Adipose tissue (tissue), 3 donors: ENCODE measurements around the gene FERMT3. TPM values are rescaled to one million over a fixed set of nuclear protein-coding genes. Genes with fewer than 3 reads are reported as not detected.

Experiments used
- H3K27ac ChIP-seq: one replicate; pipeline ENCODE4 v1.5.1; 2013; ENCODE audit warnings: low read depth, low read length
- WGBS, 3 donors: extraction: QIAGEN DNeasy Blood & Tissue Kit; methylation state at CpG; one replicate each; pipeline ENCODE4 v1.1.7; 2013; 5-methylcytosine and 5-hydroxymethylcytosine counted together
- polyA plus RNA-seq, 3 donors: library from polyadenylated mRNA; stranded (reverse); fragments of 200-250 nt; gene quantifications; one replicate each; pipeline ENCODE4 v1.2.3, GENCODE V29; 2013
- donor health status: healthy with polysubstance abuse.
- donor health status: Bipolar disorder and iron deficiency.
- donor health status: healthy.

FERMT3 gene
- polyA plus RNA-seq, 3 donors = 5.6 to 39.9 (median 26.7) TPM

GRCh38 chr11:64267207-64267945 is 60.9 kb downstream of the FERMT3 start:
- no peak overlapping the region for H3K27ac ChIP-seq
- 73 to 90% (median 77%) methylated on average over 27 of the region's 27 CpGs for WGBS, 3 donors

GRCh38 chr11:64268025-64268892 is 61.7 kb downstream of the FERMT3 start:
- 20 to 44% (median 26%) methylated on average over 23 of the region's 23 CpGs for WGBS, 3 donors
- no peak overlapping the region for H3K27ac ChIP-seq

- WGBS, 3 donors = 1% methylated on average over 33 to 34 of the region's 34 CpGs
Observed at GRCh38 chr11:64268893-64269539, 62.5 kb downstream of the FERMT3 start.

GRCh38 chr11:64269540-64270220 is 63.2 kb downstream of the FERMT3 start:
- 0 to 1% (median 0%) methylated on average over 57 to 58 of the region's 58 CpGs for WGBS, 3 donors
- peak overlapping the region; percentile 76 for H3K27ac ChIP-seq

More at GRCh38 chr11:64268893-64269539, 62.5 kb downstream of the FERMT3 start:
- peak overlapping the region; percentile 48 for H3K27ac ChIP-seq

Other genes starting within 250 kb of the FERMT3 start
- 100 to 1,000 TPM; 348 to 933 (median 669) TPM for gene COX8A, start 232.1 kb upstream of the FERMT3 start, polyA plus RNA-seq
- 10 to 100 TPM; 35.3 to 62.4 (median 50.5) TPM for gene OTUB1, start 220.3 kb upstream of the FERMT3 start, polyA plus RNA-seq
- under 1 TPM; 0.10 to 0.14 (median 0.11) TPM for gene FLRT1, start 170.8 kb upstream of the FERMT3 start, polyA plus RNA-seq
- gene MACROD1, start 40.6 kb upstream of the FERMT3 start, polyA plus RNA-seq = 10 to 100 TPM; 27.6 to 66.7 (median 38.7) TPM
- gene STIP1, start 20.6 kb upstream of the FERMT3 start, polyA plus RNA-seq = 10 to 100 TPM; 30.0 to 65.6 (median 46.3) TPM
- 10 to 100 TPM; 42.2 to 61.3 (median 46.7) TPM for gene TRPT1, start 19.5 kb downstream of the FERMT3 start, polyA plus RNA-seq
- gene NUDT22, start 19.6 kb downstream of the FERMT3 start, polyA plus RNA-seq = 10 to 100 TPM; 42.5 to 51.3 (median 49.4) TPM
- gene DNAJC4, start 23.8 kb downstream of the FERMT3 start, polyA plus RNA-seq = 10 to 100 TPM; 34.4 to 47.0 (median 42.8) TPM
- gene VEGFB, start 27.9 kb downstream of the FERMT3 start, polyA plus RNA-seq = 100 to 1,000 TPM in 2 of 3 donors, 10 to 100 TPM in 1; 53.2 to 327 (median 249) TPM
- gene FKBP2, start 34.4 kb downstream of the FERMT3 start, polyA plus RNA-seq = 100 to 1,000 TPM; 105 to 176 (median 137) TPM
- gene PPP1R14B, start 40.2 kb downstream of the FERMT3 start, polyA plus RNA-seq = 100 to 1,000 TPM; 102 to 148 (median 139) TPM
- 10 to 100 TPM in 2 of 3 donors, 1 to 10 TPM in 1; 5.7 to 22.2 (median 11.1) TPM for gene PLCB3, start 44.8 kb downstream of the FERMT3 start, polyA plus RNA-seq
- gene BAD, start 77.9 kb downstream of the FERMT3 start, polyA plus RNA-seq = 100 to 1,000 TPM in 1 of 3 donors, 10 to 100 TPM in 2; 40.5 to 115 (median 70.6) TPM
- 10 to 100 TPM; 13.0 to 28.5 (median 25.2) TPM for gene GPR137, start 79.1 kb downstream of the FERMT3 start, polyA plus RNA-seq
- gene KCNK4, start 84.6 kb downstream of the FERMT3 start, polyA plus RNA-seq = under 1 TPM in 1 of 3 donors, not detected in 2; 0.04 TPM
- gene CATSPERZ, start 93.6 kb downstream of the FERMT3 start, polyA plus RNA-seq = under 1 TPM in 2 of 3 donors, not detected in 1; 0.15 TPM
- gene ESRRA, start 98.8 kb downstream of the FERMT3 start, polyA plus RNA-seq = 10 to 100 TPM; 30.1 to 58.1 (median 49.6) TPM
- 100 to 1,000 TPM; 135 to 387 (median 213) TPM for gene TRMT112, start 110.8 kb downstream of the FERMT3 start, polyA plus RNA-seq
- 100 to 1,000 TPM; 183 to 391 (median 277) TPM for gene PRDX5, start 111.4 kb downstream of the FERMT3 start, polyA plus RNA-seq
- 10 to 100 TPM in 2 of 3 donors, 1 to 10 TPM in 1; 9.1 to 19.1 (median 11.7) TPM for gene CCDC88B, start 133.5 kb downstream of the FERMT3 start, polyA plus RNA-seq
- 10 to 100 TPM; 11.1 to 29.4 (median 25.3) TPM for gene RPS6KA4, start 152.4 kb downstream of the FERMT3 start, polyA plus RNA-seq